Suprapubic skin (tissue), 3 donors: Measurements from ENCODE around the gene FKBP11.

ENCODE experiments used
- EP300 ChIP-seq: sonication (generic); formaldehyde crosslinking; IDR thresholded peaks from one replicate; pipeline ENCODE4 v1.6.1; 2017; ENCODE audit warnings: antibody characterized with exemption
- POLR2A ChIP-seq, 2 donors: fragments of 450-650 bp; IDR thresholded peaks; one replicate each; pipeline ENCODE4 v1.6.1; 2017; ENCODE audit warnings: antibody characterized with exemption in 2 of 2, mild to moderate bottlenecking in 2 of 2, moderate library complexity in 2 of 2
- TF ChIP-seq, protein P1 (sequence below), 2 donors: fragments of 200-600 bp in 1 of 2; fragments of 450-650 bp in 1 of 2; sonication (generic) in 1 of 2; IDR thresholded peaks; one replicate each; pipeline ENCODE4 v1.5.1; 2016 to 2019; ENCODE audit warnings: antibody characterized with exemption in 2 of 2, mild to moderate bottlenecking in 1 of 2, moderate library complexity in 1 of 2

DNA sequence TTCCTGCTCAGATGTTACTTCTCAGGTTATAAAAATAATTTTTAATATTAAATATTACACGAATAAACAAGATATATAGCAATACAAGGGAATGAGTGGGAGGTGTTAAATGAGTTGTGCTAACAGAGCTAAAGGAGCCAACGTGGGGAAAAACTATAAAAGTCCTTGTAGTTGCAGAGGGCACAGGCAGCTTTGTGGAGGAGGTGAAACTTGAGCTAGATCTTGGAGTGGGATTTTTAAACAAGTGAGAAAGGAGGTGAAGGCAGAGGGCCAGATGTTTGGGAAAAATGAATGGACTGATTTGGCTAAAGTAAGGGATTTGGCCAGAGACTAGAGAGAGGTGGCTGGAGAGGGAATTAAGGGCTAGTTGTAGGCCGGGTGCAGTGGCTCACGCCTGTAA is 5.2 kb upstream of the FKBP11 start:
- TF ChIP-seq, protein P1, sequence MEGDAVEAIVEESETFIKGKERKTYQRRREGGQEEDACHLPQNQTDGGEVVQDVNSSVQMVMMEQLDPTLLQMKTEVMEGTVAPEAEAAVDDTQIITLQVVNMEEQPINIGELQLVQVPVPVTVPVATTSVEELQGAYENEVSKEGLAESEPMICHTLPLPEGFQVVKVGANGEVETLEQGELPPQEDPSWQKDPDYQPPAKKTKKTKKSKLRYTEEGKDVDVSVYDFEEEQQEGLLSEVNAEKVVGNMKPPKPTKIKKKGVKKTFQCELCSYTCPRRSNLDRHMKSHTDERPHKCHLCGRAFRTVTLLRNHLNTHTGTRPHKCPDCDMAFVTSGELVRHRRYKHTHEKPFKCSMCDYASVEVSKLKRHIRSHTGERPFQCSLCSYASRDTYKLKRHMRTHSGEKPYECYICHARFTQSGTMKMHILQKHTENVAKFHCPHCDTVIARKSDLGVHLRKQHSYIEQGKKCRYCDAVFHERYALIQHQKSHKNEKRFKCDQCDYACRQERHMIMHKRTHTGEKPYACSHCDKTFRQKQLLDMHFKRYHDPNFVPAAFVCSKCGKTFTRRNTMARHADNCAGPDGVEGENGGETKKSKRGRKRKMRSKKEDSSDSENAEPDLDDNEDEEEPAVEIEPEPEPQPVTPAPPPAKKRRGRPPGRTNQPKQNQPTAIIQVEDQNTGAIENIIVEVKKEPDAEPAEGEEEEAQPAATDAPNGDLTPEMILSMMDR (IDR thresholded peaks at IDR 0.05): no peak
- TF ChIP-seq POLR2A (IDR thresholded peaks at IDR 0.05) (no peak), EP300 (no peak)
